SK-N-MC (cell line): ENCODE results near the gene NKIRAS1.

Experiments used
- EZH2 ChIP-seq: fragments of 200-600 bp; sonication (generic); IDR thresholded peaks from one replicate; pipeline ENCODE4 v1.6.1; 2017; ENCODE audit warnings: antibody characterized with exemption
- FOXP2 ChIP-seq: optimal IDR thresholded peaks from 2 replicates; pipeline ENCODE3; 2011; ENCODE audit warnings: mild to moderate bottlenecking, moderate library complexity; ENCODE audit not compliant: insufficient read depth; ENCODE audit errors: extremely low read length, control extremely low read depth
- POLR2AphosphoS5 ChIP-seq: IDR thresholded peaks from 2 replicates; pipeline ENCODE4 v1.6.1; 2012; ENCODE audit warnings: mild to moderate bottlenecking, low read depth, low read length, borderline replicate concordance

- TF ChIP-seq POLR2AphosphoS5 (no peak), FOXP2 (no peak), EZH2 (no peak)
These were observed 56.9 kb downstream of the NKIRAS1 start for GRCh38 chr3:23859839-23860382.
